T-helper 17 cell (primary cell): ENCODE results near the gene CDYL2. TPM values are rescaled to one million over a fixed set of nuclear protein-coding genes. Genes with fewer than 3 reads are reported as not detected.
"Not testable (repeated sequence)": the region's sequence is repeated elsewhere in the genome, so short reads cannot be mapped to it uniquely, and the experiment has no call there.

Source experiments
- ATAC-seq: fragments of 150-1000 bp; cut with Tn5 transposase; 2 replicates; pipeline ENCODE4 v1.10.0; 2021; ENCODE audit warnings: mild to moderate bottlenecking, moderate library complexity
- DNase-seq, 3 donors: peaks; one replicate each; pipeline versions ENCODE4 v3.0.0 to v3.0.0-alpha.2; 2020 to 2021
- H3K9me3 ChIP-seq: one replicate; pipeline ENCODE4 v1.7.0; 2013; ENCODE audit warnings: low read length, mild to moderate bottlenecking; ENCODE audit not compliant: control insufficient read depth, poor library complexity, severe bottlenecking
- H3K27ac Mint-ChIP-seq: one replicate; pipeline ENCODE4 v1.8.0; 2022; ENCODE audit warnings: mild to moderate bottlenecking, moderate library complexity, mixed read lengths
- H3K27me3 Mint-ChIP-seq: one replicate; pipeline ENCODE4 v1.8.0; 2022; ENCODE audit warnings: mixed read lengths
- H3K36me3 Mint-ChIP-seq: one replicate; pipeline ENCODE4 v1.8.0; 2022; ENCODE audit warnings: low read depth, mixed read lengths
- H3K4me1 Mint-ChIP-seq: one replicate; pipeline ENCODE4 v1.8.0; 2022; ENCODE audit warnings: mild to moderate bottlenecking, mixed read lengths
- H3K4me3 Mint-ChIP-seq: one replicate; pipeline ENCODE4 v1.8.0; 2022; ENCODE audit warnings: mild to moderate bottlenecking, moderate library complexity, mixed read lengths
- total RNA-seq, 4 donors: library from RNA in 2 of 4; stranded (reverse) in 2 of 4; gene quantifications; one replicate each; pipeline ENCODE4 v1.2.3 and lab custom pipeline; 2022 to 2026

CDYL2 gene
- total RNA-seq, 2 donors from 2014 or later: 17.0 to 28.3 TPM

GRCh38 chr16:80666378-80667250 is 137.8 kb downstream of the CDYL2 start:
- Mint-ChIP-seq H3K4me3 (no peak overlapping the region), H3K27ac (no peak overlapping the region), H3K36me3 (peaks cover 5% of the 10 kb centered on the region), H3K27me3 (no peaks in the 10 kb centered on the region), H3K4me1 (peaks cover 2% of the 10 kb centered on the region)
- no peaks in the 10 kb centered on the region for H3K9me3 ChIP-seq
- DNase-seq (no peak), ATAC-seq (no peak)

GRCh38 chr16:80665356-80665755 is 139.0 kb downstream of the CDYL2 start:
- H3K27me3 Mint-ChIP-seq: no peaks in the 10 kb centered on the region
- H3K36me3 Mint-ChIP-seq: peaks cover 5% of the 10 kb centered on the region
- ATAC-seq: no peak
- DNase-seq: no peak
- peak overlapping the region; percentile 30 for H3K27ac Mint-ChIP-seq
- H3K9me3 ChIP-seq: no peaks in the 10 kb centered on the region
- no peak overlapping the region for H3K4me3 Mint-ChIP-seq
- no peaks in the 10 kb centered on the region for H3K4me1 Mint-ChIP-seq

- no peak for DNase-seq
- Mint-ChIP-seq H3K4me3 (no peak overlapping the region), H3K4me1 (no peaks in the 10 kb centered on the region), H3K27ac (peak overlapping the region; percentile 67), H3K27me3 (no peaks in the 10 kb centered on the region), H3K36me3 (peaks cover 7% of the 10 kb centered on the region)
- no peak for ATAC-seq
- no peaks in the 10 kb centered on the region for H3K9me3 ChIP-seq
Measured at GRCh38 chr16:80664786-80665185, 139.6 kb downstream of the CDYL2 start.

- H3K9me3 ChIP-seq: no peaks in the 10 kb centered on the region
- H3K4me3 Mint-ChIP-seq: no peak overlapping the region
- H3K4me1 Mint-ChIP-seq: no peaks in the 10 kb centered on the region
- no peak for ATAC-seq
- H3K27me3 Mint-ChIP-seq: no peaks in the 10 kb centered on the region
- H3K36me3 Mint-ChIP-seq: peaks cover 7% of the 10 kb centered on the region
- DNase-seq: no peak
- peak overlapping the region; percentile 67 for H3K27ac Mint-ChIP-seq
Measured at GRCh38 chr16:80664226-80664625, 140.2 kb downstream of the CDYL2 start.

GRCh38 chr16:80663078-80663477 is 141.3 kb downstream of the CDYL2 start:
- ATAC-seq (no peak), DNase-seq (no peak)
- Mint-ChIP-seq H3K4me1 (no peaks in the 10 kb centered on the region), H3K27ac (no peak overlapping the region), H3K27me3 (no peaks in the 10 kb centered on the region), H3K4me3 (no peak overlapping the region), H3K36me3 (peaks cover 7% of the 10 kb centered on the region)
- H3K9me3 ChIP-seq: no peaks in the 10 kb centered on the region

- ATAC-seq: no peak
- H3K4me3 Mint-ChIP-seq: no peak overlapping the region
- H3K27ac Mint-ChIP-seq: no peak overlapping the region
- peaks cover 7% of the 10 kb centered on the region for H3K36me3 Mint-ChIP-seq
- no peak for DNase-seq
- no peaks in the 10 kb centered on the region for H3K27me3 Mint-ChIP-seq
- H3K4me1 Mint-ChIP-seq: peaks cover 19% of the 10 kb centered on the region
- no peaks in the 10 kb centered on the region for H3K9me3 ChIP-seq
Measured at GRCh38 chr16:80659865-80660264, 144.5 kb downstream of the CDYL2 start.

GRCh38 chr16:80656711-80657150 is 147.7 kb downstream of the CDYL2 start:
- DNase-seq: no peak
- H3K36me3 Mint-ChIP-seq: peaks cover 2% of the 10 kb centered on the region
- H3K27ac Mint-ChIP-seq: peak overlapping the region; percentile 92
- H3K9me3 ChIP-seq: no peaks in the 10 kb centered on the region
- peaks cover 22% of the 10 kb centered on the region for H3K4me1 Mint-ChIP-seq
- ATAC-seq: peak; percentile 82
- H3K27me3 Mint-ChIP-seq: no peaks in the 10 kb centered on the region
- H3K4me3 Mint-ChIP-seq: peak overlapping the region; percentile 85

- H3K27ac Mint-ChIP-seq: peak overlapping the region; percentile 92
- peaks cover 24% of the 10 kb centered on the region for H3K4me1 Mint-ChIP-seq
- peak overlapping the region; percentile 85 for H3K4me3 Mint-ChIP-seq
- H3K36me3 Mint-ChIP-seq: peaks cover 2% of the 10 kb centered on the region
- ATAC-seq (peak; percentile 16), DNase-seq (no peak)
- no peaks in the 10 kb centered on the region for H3K9me3 ChIP-seq
- no peaks in the 10 kb centered on the region for H3K27me3 Mint-ChIP-seq
Measured at GRCh38 chr16:80656161-80656560, 148.2 kb downstream of the CDYL2 start.

- no peak for ATAC-seq
Measured at GRCh38 chr16:80655751-80656150, 148.6 kb downstream of the CDYL2 start.

GRCh38 chr16:80654094-80654862 is 150.1 kb downstream of the CDYL2 start:
- H3K9me3 ChIP-seq: no peaks in the 10 kb centered on the region
- no peaks in the 10 kb centered on the region for H3K36me3 Mint-ChIP-seq
- DNase-seq (no peak), ATAC-seq (no peak)
- H3K4me3 Mint-ChIP-seq: no peak overlapping the region
- H3K4me1 Mint-ChIP-seq: peaks cover 38% of the 10 kb centered on the region
- no peaks in the 10 kb centered on the region for H3K27me3 Mint-ChIP-seq
- peak overlapping the region; percentile 92 for H3K27ac Mint-ChIP-seq

More at GRCh38 chr16:80655751-80656150, 148.6 kb downstream of the CDYL2 start:
- H3K4me3 Mint-ChIP-seq: peak overlapping the region; percentile 85
- peaks cover 2% of the 10 kb centered on the region for H3K36me3 Mint-ChIP-seq
- peaks cover 24% of the 10 kb centered on the region for H3K4me1 Mint-ChIP-seq
- H3K27ac Mint-ChIP-seq: peak overlapping the region; percentile 92
- H3K9me3 ChIP-seq: no peaks in the 10 kb centered on the region
- DNase-seq: no peak
- H3K27me3 Mint-ChIP-seq: no peaks in the 10 kb centered on the region

GRCh38 chr16:80652441-80652840 is 152.0 kb downstream of the CDYL2 start:
- H3K9me3 ChIP-seq: no peaks in the 10 kb centered on the region
- ATAC-seq (no peak), DNase-seq (no peak)
- no peaks in the 10 kb centered on the region for H3K27me3 Mint-ChIP-seq
- H3K4me1 Mint-ChIP-seq: peaks cover 39% of the 10 kb centered on the region
- no peak overlapping the region for H3K27ac Mint-ChIP-seq
- no peak overlapping the region for H3K4me3 Mint-ChIP-seq
- H3K36me3 Mint-ChIP-seq: no peaks in the 10 kb centered on the region

- H3K4me3 Mint-ChIP-seq: peak overlapping the region; percentile 26
- ATAC-seq: peak; percentile 68
Measured at GRCh38 chr16:80650281-80650680, 154.1 kb downstream of the CDYL2 start.

GRCh38 chr16:80640316-80640715 is 164.1 kb downstream of the CDYL2 start:
- DNase-seq (no peak), ATAC-seq (no peak)
- H3K9me3 ChIP-seq: no peaks in the 10 kb centered on the region
- H3K27ac Mint-ChIP-seq: no peak overlapping the region
- H3K27me3 Mint-ChIP-seq: no peaks in the 10 kb centered on the region
- no peak overlapping the region for H3K4me3 Mint-ChIP-seq
- H3K36me3 Mint-ChIP-seq: peaks cover 2% of the 10 kb centered on the region
- H3K4me1 Mint-ChIP-seq: no peaks in the 10 kb centered on the region

More at GRCh38 chr16:80650281-80650680, 154.1 kb downstream of the CDYL2 start:
- not testable (repeated sequence) for H3K27me3 Mint-ChIP-seq, H3K9me3 ChIP-seq, DNase-seq, H3K36me3 Mint-ChIP-seq
- Mint-ChIP-seq H3K27ac (peak overlapping the region; percentile 6), H3K4me1 (peaks cover 22% of the 10 kb centered on the region)
